ENCODE results near the gene OTOP1. TPM values are rescaled to one million over a fixed set of nuclear protein-coding genes. Genes with fewer than 3 reads are reported as not detected.
"Not testable (repeated sequence)": the region's sequence is repeated elsewhere in the genome, so short reads cannot be mapped to it uniquely, and the experiment has no call there.

The OTOP1 gene
- total RNA-seq, 5 donors from 2014 or later (not counting 1 experiment from before 2014, with no cell fraction given) = not detected

DNA sequence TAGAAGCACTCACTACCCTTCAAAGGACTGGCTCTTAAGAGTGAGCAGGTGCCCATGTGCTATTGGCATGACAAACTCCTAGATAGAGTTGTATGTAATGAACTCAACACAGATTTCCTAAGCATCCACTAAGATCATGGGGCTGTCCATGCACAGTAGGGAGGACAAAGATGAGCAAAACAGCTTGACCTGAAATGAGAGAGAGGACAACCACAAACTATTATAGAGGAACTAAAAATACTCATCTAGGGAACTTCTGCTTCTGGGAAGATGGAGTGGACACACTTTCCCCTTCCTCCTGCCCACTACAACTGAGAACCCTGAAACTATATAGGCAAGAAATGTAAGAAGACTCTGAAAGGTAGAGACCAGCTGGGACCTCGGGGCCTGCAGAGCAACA is 42.0 kb upstream of the OTOP1 start:
- Histone ChIP-seq H3K4me3 (ENCODE audit: control insufficient read depth in 1 of 2, extremely low read depth in 1 of 2, low read length in 1 of 2) (peak overlapping the region in 1 of 2 donors; percentile 51), H3K36me3 (ENCODE audit: control insufficient read depth in 2 of 2, extremely low read depth in 1 of 2, insufficient read depth in 1 of 2, low read length in 1 of 2) (peaks cover 8 to 34% of the 10 kb centered on the region in 2 donors), H3K9me3 (no peaks in the 10 kb centered on the region), H3K4me1 (ENCODE audit: control insufficient read depth in 1 of 2, extremely low read depth in 1 of 2, insufficient read depth in 2 of 2, low read length in 2 of 2) (peaks cover 0 to 53% of the 10 kb centered on the region in 2 experiments), H3K27ac (ENCODE audit: low read length) (peak overlapping the region; percentile 100), H3K27me3 (replicated peaks in 1 of 2; ENCODE audit: control insufficient read depth in 2 of 2, extremely low read depth in 1 of 2, insufficient read depth in 2 of 2, low read length in 1 of 2) (no peaks in the 10 kb centered on the region)
- Mint-ChIP-seq H3K4me3 (peak overlapping the region; percentile 47 to 75 (median 75)), H3K27ac (peak overlapping the region; percentile 92 to 95), H3K9me3 (no peaks in the 10 kb centered on the region), H3K36me3 (peaks cover 42% of the 10 kb centered on the region), H3K27me3 (no peaks in the 10 kb centered on the region), H3K4me1 (peaks cover 6 to 53% (median 38%) of the 10 kb centered on the region in 3 donors)
- POLR2A ChIA-PET = no interaction called here
- no CpG with 5 or more reads among the region's 1 CpG for WGBS (ENCODE audit: insufficient coverage)
- no peak for DNase-seq
- CTCF ChIA-PET = interaction anchor here in 1 of 2 donors (2.2 kb wide), 1 partner anchor 9 kb away, joined by 14 read pairs; no protein-coding TSS in a partner anchor
- ATAC-seq (replicated peaks in 1 of 4) = no peak

- CTCF ChIA-PET = interaction anchor here in 1 of 2 donors (0.6 to 2.2 kb wide), 2 partner anchors 8 to 43 kb away, joined by 3 to 14 read pairs; no protein-coding TSS in a partner anchor
- POLR2A ChIA-PET = no interaction called here
- H3K27me3 ChIP-seq (replicated peaks in 1 of 2; ENCODE audit: control insufficient read depth in 2 of 2, extremely low read depth in 1 of 2, insufficient read depth in 2 of 2, low read length in 1 of 2) = no peaks in the 10 kb centered on the region
- Mint-ChIP-seq H3K36me3 (peaks cover 34% of the 10 kb centered on the region), H3K4me1 (peaks cover 6 to 53% (median 38%) of the 10 kb centered on the region in 3 donors), H3K9me3 (no peaks in the 10 kb centered on the region), H3K27ac (peak overlapping the region; percentile 80 to 90), H3K27me3 (no peaks in the 10 kb centered on the region), H3K4me3 (peak overlapping the region in 2 of 3 donors; percentile 18 to 39)
- ATAC-seq (replicated peaks in 1 of 4) = no peak
- no peaks in the 10 kb centered on the region for H3K9me3 ChIP-seq
- H3K36me3 ChIP-seq (ENCODE audit: control insufficient read depth in 2 of 2, extremely low read depth in 1 of 2, insufficient read depth in 1 of 2, low read length in 1 of 2) = peaks cover 8 to 27% of the 10 kb centered on the region in 2 donors
- H3K27ac ChIP-seq (ENCODE audit: low read length) = peak overlapping the region; percentile 100
- no CpG with 5 or more reads among the region's 5 CpGs for WGBS (ENCODE audit: insufficient coverage)
- H3K4me3 ChIP-seq (ENCODE audit: control insufficient read depth in 1 of 2, extremely low read depth in 1 of 2, low read length in 1 of 2) = peak overlapping the region in 1 of 2 donors; percentile 2
- DNase-seq = peak in 1 of 35 experiments; percentile 17
- H3K4me1 ChIP-seq (ENCODE audit: control insufficient read depth in 1 of 2, extremely low read depth in 1 of 2, insufficient read depth in 2 of 2, low read length in 2 of 2) = peaks cover 0 to 53% of the 10 kb centered on the region in 2 experiments
These were observed 41.3 kb upstream of the OTOP1 start for GRCh38 chr4:4267981-4268380.

DNA sequence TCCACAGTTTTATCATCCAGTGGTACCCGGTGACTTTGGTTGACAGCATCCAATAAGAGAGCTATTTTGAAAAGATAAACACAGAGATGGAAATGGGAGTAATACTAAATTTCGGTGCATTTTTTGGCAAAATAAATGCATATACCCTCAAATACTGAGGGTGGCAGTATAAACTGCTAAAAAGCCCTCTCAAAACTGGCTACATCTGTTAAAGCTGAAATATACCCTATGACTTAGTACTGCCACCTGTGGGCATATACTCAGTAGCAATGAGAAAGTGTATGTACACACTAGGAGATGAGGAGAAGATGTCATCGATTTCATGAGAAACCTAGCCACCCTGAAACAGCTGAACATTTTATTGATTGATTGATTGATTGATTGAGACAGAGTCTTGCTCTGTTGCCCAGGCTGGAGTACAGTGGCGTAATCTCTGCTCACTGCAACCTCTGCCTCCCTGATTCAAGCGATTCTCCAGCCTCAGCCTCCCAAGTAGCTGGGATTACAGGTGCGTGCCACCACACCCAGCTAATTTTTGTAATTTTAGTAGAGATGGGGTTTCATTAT is 33.5 kb upstream of the OTOP1 start:
- Mint-ChIP-seq H3K4me3 (no peak overlapping the region), H3K4me1 (peaks cover 0 to 11% (median 10%) of the 10 kb centered on the region in 3 donors), H3K36me3 (no peaks in the 10 kb centered on the region), H3K9me3 (no peaks in the 10 kb centered on the region), H3K27ac (peak overlapping the region; percentile 16 to 61), H3K27me3 (peaks cover 0 to 3% of the 10 kb centered on the region in 2 donors)
- CTCF ChIA-PET = interaction anchor here (0.6 to 2.9 kb wide), 22 partner anchors 8 to 388 kb away, joined by 3 to 21 read pairs (median 5); partner anchors contain the start of gene TMEM128 (in 1 of the 2)
- H3K9me3 ChIP-seq = no peaks in the 10 kb centered on the region
- peaks cover 0 to 7% of the 10 kb centered on the region in 2 experiments for H3K4me1 ChIP-seq (ENCODE audit: control insufficient read depth in 1 of 2, extremely low read depth in 1 of 2, insufficient read depth in 2 of 2, low read length in 2 of 2)
- H3K27me3 ChIP-seq (replicated peaks in 1 of 2; ENCODE audit: control insufficient read depth in 2 of 2, extremely low read depth in 1 of 2, insufficient read depth in 2 of 2, low read length in 1 of 2) = no peaks in the 10 kb centered on the region
- no peak overlapping the region for H3K27ac ChIP-seq (ENCODE audit: low read length)
- DNase-seq (peak in 8 of 35 experiments; percentile 8 to 79 (median 19)), ATAC-seq (replicated peaks in 1 of 4) (peak; percentile 92 to 100 (median 96))
- H3K4me3 ChIP-seq (ENCODE audit: control insufficient read depth in 1 of 2, extremely low read depth in 1 of 2, low read length in 1 of 2) = no peak overlapping the region
- no CpG with 5 or more reads among the region's 6 CpGs for WGBS (ENCODE audit: insufficient coverage)
- no peaks in the 10 kb centered on the region for H3K36me3 ChIP-seq (ENCODE audit: control insufficient read depth in 2 of 2, extremely low read depth in 1 of 2, insufficient read depth in 1 of 2, low read length in 1 of 2)
- POLR2A ChIA-PET = interaction anchor here in 1 of 2 donors (0.5 to 0.7 kb wide), 2 partner anchors 12 to 13 kb away, joined by 3 read pairs; no protein-coding TSS in a partner anchor

- ChIA-PET CTCF (interaction anchor here (0.6 to 2.9 kb wide), 20 partner anchors 8 to 173 kb away, joined by 3 to 21 read pairs (median 5); partner anchors contain the start of gene TMEM128 (in 1 of the 2)), POLR2A (interaction anchor here in 1 of 2 donors (0.5 to 0.7 kb wide), 2 partner anchors 11 to 14 kb away, joined by 3 read pairs; no protein-coding TSS in a partner anchor)
- Mint-ChIP-seq H3K4me1 (peaks cover 0 to 9% (median 8%) of the 10 kb centered on the region in 3 donors), H3K36me3 (no peaks in the 10 kb centered on the region), H3K27me3 (peaks cover 0 to 5% of the 10 kb centered on the region in 2 donors), H3K4me3 (no peak overlapping the region), H3K27ac (no peak overlapping the region), H3K9me3 (no peaks in the 10 kb centered on the region)
- H3K36me3 ChIP-seq (ENCODE audit: control insufficient read depth in 2 of 2, extremely low read depth in 1 of 2, insufficient read depth in 1 of 2, low read length in 1 of 2) = no peaks in the 10 kb centered on the region
- DNase-seq (no peak), ATAC-seq (replicated peaks in 1 of 4) (no peak)
- peaks cover 0 to 1% of the 10 kb centered on the region in 2 experiments for H3K27me3 ChIP-seq (replicated peaks in 1 of 2; ENCODE audit: control insufficient read depth in 2 of 2, extremely low read depth in 1 of 2, insufficient read depth in 2 of 2, low read length in 1 of 2)
- WGBS (ENCODE audit: insufficient coverage) = 83% methylated on average over 4 of the region's 9 CpGs
- H3K9me3 ChIP-seq = no peaks in the 10 kb centered on the region
- H3K27ac ChIP-seq (ENCODE audit: low read length) = no peak overlapping the region
- no peaks in the 10 kb centered on the region for H3K4me1 ChIP-seq (ENCODE audit: control insufficient read depth in 1 of 2, extremely low read depth in 1 of 2, insufficient read depth in 2 of 2, low read length in 2 of 2)
- H3K4me3 ChIP-seq (ENCODE audit: control insufficient read depth in 1 of 2, extremely low read depth in 1 of 2, low read length in 1 of 2) = no peak overlapping the region
These were observed 32.9 kb upstream of the OTOP1 start for GRCh38 chr4:4259484-4260100.

DNA sequence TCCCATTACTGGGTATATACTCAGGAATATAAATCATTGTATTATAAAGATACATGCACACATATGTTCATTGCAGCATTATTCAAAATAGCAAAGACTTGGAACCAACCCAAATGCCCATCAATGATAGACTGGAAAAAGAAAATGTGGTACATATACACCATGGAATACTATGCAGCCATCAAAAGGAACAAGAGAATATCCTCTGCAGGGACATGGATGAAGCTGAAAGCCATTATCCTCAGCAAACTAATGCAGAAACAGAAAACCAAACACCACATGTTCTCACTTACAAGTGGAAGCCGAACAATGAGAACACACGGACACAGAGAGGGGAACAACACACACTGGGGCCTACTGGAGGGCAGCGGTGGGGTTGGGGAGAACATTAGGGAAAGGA is 31.0 kb upstream of the OTOP1 start:
- ATAC-seq (replicated peaks in 1 of 4) = not testable (repeated sequence)

DNA sequence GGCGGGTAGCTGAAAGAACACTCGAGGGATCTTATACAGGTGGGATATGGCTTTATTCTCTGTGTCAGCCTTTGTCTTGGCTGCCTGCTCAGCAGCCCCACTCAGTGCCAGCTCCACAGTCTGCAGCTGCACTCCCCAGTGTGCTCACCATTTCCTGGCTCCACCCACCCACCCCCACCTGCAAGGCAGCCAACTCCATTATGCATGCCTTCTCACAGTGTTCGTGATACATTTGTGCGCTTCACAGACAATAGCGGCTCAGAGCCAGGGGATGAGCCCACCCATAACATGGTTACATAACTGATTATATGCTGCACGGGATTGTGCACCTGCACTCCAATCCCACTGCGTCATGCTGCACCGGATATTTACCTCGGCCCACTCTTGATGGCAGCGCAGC is 30.1 kb upstream of the OTOP1 start:
- H3K4me1 Mint-ChIP-seq = peaks cover 0 to 13% (median 13%) of the 10 kb centered on the region in 3 donors
- H3K4me1 ChIP-seq (ENCODE audit: control insufficient read depth in 1 of 2, extremely low read depth in 1 of 2, insufficient read depth in 2 of 2, low read length in 2 of 2) = no peaks in the 10 kb centered on the region
- H3K36me3 ChIP-seq (ENCODE audit: control insufficient read depth in 2 of 2, extremely low read depth in 1 of 2, insufficient read depth in 1 of 2, low read length in 1 of 2) = no peaks in the 10 kb centered on the region
- H3K36me3 Mint-ChIP-seq = no peaks in the 10 kb centered on the region
- no peak overlapping the region for H3K4me3 Mint-ChIP-seq
- peaks cover 3 to 9% of the 10 kb centered on the region in 2 donors for H3K27me3 Mint-ChIP-seq
- H3K9me3 Mint-ChIP-seq = no peaks in the 10 kb centered on the region
- no peak overlapping the region for H3K27ac ChIP-seq (ENCODE audit: low read length)
- no peak for ATAC-seq (replicated peaks in 1 of 4)
- peaks cover 0 to 6% of the 10 kb centered on the region in 2 experiments for H3K27me3 ChIP-seq (replicated peaks in 1 of 2; ENCODE audit: control insufficient read depth in 2 of 2, extremely low read depth in 1 of 2, insufficient read depth in 2 of 2, low read length in 1 of 2)
- no peak overlapping the region for H3K27ac Mint-ChIP-seq
- H3K9me3 ChIP-seq = no peaks in the 10 kb centered on the region
- ChIA-PET CTCF (interaction anchor here in 1 of 2 donors (0.6 to 1.1 kb wide), 2 partner anchors 30 to 167 kb away, joined by 3 read pairs; no protein-coding TSS in a partner anchor), POLR2A (no interaction called here)
- no peak overlapping the region for H3K4me3 ChIP-seq (ENCODE audit: control insufficient read depth in 1 of 2, extremely low read depth in 1 of 2, low read length in 1 of 2)
- no peak for DNase-seq
- 80% methylated on average over 8 of the region's 10 CpGs for WGBS (ENCODE audit: insufficient coverage)

More for the DNA sequence above, 31.0 kb upstream of the OTOP1 start:
- peaks cover 0 to 12% (median 11%) of the 10 kb centered on the region in 3 donors for H3K4me1 Mint-ChIP-seq
- WGBS (ENCODE audit: insufficient coverage) = no CpG with 5 or more reads among the region's 3 CpGs
- H3K36me3 ChIP-seq (ENCODE audit: control insufficient read depth in 2 of 2, extremely low read depth in 1 of 2, insufficient read depth in 1 of 2, low read length in 1 of 2); H3K4me3 Mint-ChIP-seq; H3K9me3 Mint-ChIP-seq; H3K27me3 Mint-ChIP-seq; H3K9me3 ChIP-seq; POLR2A ChIA-PET; H3K27ac ChIP-seq (ENCODE audit: low read length); H3K36me3 Mint-ChIP-seq; H3K27ac Mint-ChIP-seq; H3K4me1 ChIP-seq (ENCODE audit: control insufficient read depth in 1 of 2, extremely low read depth in 1 of 2, insufficient read depth in 2 of 2, low read length in 2 of 2); H3K27me3 ChIP-seq (replicated peaks in 1 of 2; ENCODE audit: control insufficient read depth in 2 of 2, extremely low read depth in 1 of 2, insufficient read depth in 2 of 2, low read length in 1 of 2); DNase-seq; H3K4me3 ChIP-seq (ENCODE audit: control insufficient read depth in 1 of 2, extremely low read depth in 1 of 2, low read length in 1 of 2): not testable (repeated sequence)
- CTCF ChIA-PET = interaction anchor here in 1 of 2 donors (1.0 to 2.9 kb wide), 2 partner anchors 9 to 173 kb away, joined by 4 to 21 read pairs; partner anchors contain the start of gene TMEM128
